Psoas muscle (tissue), 8 donors: Measurements from ENCODE around the gene JADE2. TPM values are rescaled to one million over a fixed set of nuclear protein-coding genes. Genes with fewer than 3 reads are reported as not detected.

Experiments
- ATAC-seq, 4 donors: fragments of 200-7000 bp; cut with Tn5 transposase; one replicate each; pipeline ENCODE4 v1.9.1; 2020; ENCODE audit warnings: moderate library complexity in 3 of 4, mild to moderate bottlenecking in 2 of 4
- DNase-seq, 2 donors: peaks; one replicate each; pipeline ENCODE4 v3.0.0-alpha.2; 2020
- H3K27ac ChIP-seq: fragments of 200-600 bp; one replicate; pipeline ENCODE4 v1.8.0; 2022
- H3K27me3 ChIP-seq, 3 donors: fragments of 200-600 bp in 1 of 3; one replicate each; pipeline versions ENCODE4 v1.6.1 to v1.8.0; 2013 to 2022; ENCODE audit warnings: low read length in 2 of 3, mild to moderate bottlenecking in 2 of 3, moderate library complexity in 1 of 3; ENCODE audit not compliant: insufficient read depth in 3 of 3
- H3K36me3 ChIP-seq, 2 donors: fragments of 200-600 bp in 1 of 2; one replicate each; pipeline versions ENCODE4 v1.6.1 to v1.8.0; 2013 to 2022; ENCODE audit warnings: low read depth in 1 of 2, mild to moderate bottlenecking in 1 of 2, moderate library complexity in 1 of 2; ENCODE audit not compliant: insufficient read depth in 1 of 2
- H3K4me1 ChIP-seq: fragments of 200-600 bp; one replicate; pipeline ENCODE4 v1.8.0; 2022
- H3K4me3 ChIP-seq: fragments of 200-600 bp; one replicate; pipeline ENCODE4 v1.8.0; 2022; ENCODE audit warnings: mild to moderate bottlenecking
- H3K9me3 ChIP-seq: fragments of 200-600 bp; one replicate; pipeline ENCODE4 v1.8.0; 2022
- CTCF ChIP-seq: fragments of 200-600 bp; IDR thresholded peaks from one replicate; pipeline ENCODE4 v1.8.0; 2022; ENCODE audit warnings: antibody characterized with exemption
- WGBS, 3 donors: extraction: QIAGEN DNeasy Blood & Tissue Kit; methylation state at CpG; one replicate each; pipeline versions ENCODE4 v1.1.6 to v1.1.7; 2013; 5-methylcytosine and 5-hydroxymethylcytosine counted together
- intact Hi-C, 2 donors: fragments of 100-400 bp; cut with DNase I; formaldehyde crosslinking; loops; one replicate each; pipeline versions ENCODE4 v1.11.0 to v1.14.2; 2022
- polyA plus RNA-seq, 3 donors: library from polyadenylated mRNA; stranded (reverse); fragments of 200-250 nt; gene quantifications; one replicate each; pipeline ENCODE4 v1.2.3, GENCODE V29; 2013
- total RNA-seq, 4 donors: library from RNA; stranded (reverse); fragmentation: NEBNext Ultra II Directional in 2 of 4; extraction: Animal tissue kit (Norgen Biotek cat#: 25700) in 2 of 4; gene quantifications; one replicate each; pipeline versions ENCODE4 v1.2.1 to v1.2.4, GENCODE V29; 2021 to 2023
- donor health status: healthy with polysubstance abuse.
- donor health status: DM: no; HTN: no; CAD: no; lungs with moderate emphysema.
- donor health status: Bipolar disorder and iron deficiency.
- donor health status: healthy.
- donor health status: DM: yes; HTN: yes; CAD: no.
- donor health status: DM: no; HTN: no; CAD: no.
- donor health status: DM: no; HTN: no; CAD: no.
- donor health status: DM: yes; HTN: yes; CAD: no.

The JADE2 gene
- total and polyA plus RNA-seq, 7 donors, result 5.0 to 15.1 (median 10.1) TPM

- DNase-seq (peak in 1 of 2 donors; percentile 50), ATAC-seq (no peak)
- H3K36me3 ChIP-seq, result peaks cover 0 to 45% of the 10 kb centered on the region in 2 donors
- H3K27ac ChIP-seq, result no peak overlapping the region
- WGBS, 3 donors, result 85 to 90% (median 90%) methylated on average over 13 of the region's 13 CpGs
- no peaks in the 10 kb centered on the region for H3K27me3 ChIP-seq
- H3K4me3 ChIP-seq, result no peak overlapping the region
- H3K9me3 ChIP-seq, result no peaks in the 10 kb centered on the region
- no peak for TF ChIP-seq CTCF
- intact Hi-C loops, result loop anchor here (2.0 to 10.0 kb wide), 5 partner anchors 42 to 277 kb away; partner anchors contain the start of gene CDKN2AIPNL (in 2 of the 2)
- peaks cover 32% of the 10 kb centered on the region for H3K4me1 ChIP-seq
Observed at GRCh38 chr5:134579284-134579771, 53.9 kb downstream of the JADE2 start.

- H3K36me3 ChIP-seq, result peaks cover 0 to 38% of the 10 kb centered on the region in 2 donors
- WGBS, 3 donors, result 34 to 59% (median 52%) methylated on average over 14 of the region's 14 CpGs
- no peak overlapping the region for H3K27ac ChIP-seq
- H3K4me1 ChIP-seq, result peaks cover 32% of the 10 kb centered on the region
- no peaks in the 10 kb centered on the region for H3K27me3 ChIP-seq
- no peak for ATAC-seq
- no peak for TF ChIP-seq CTCF
- peak in 1 of 2 donors; percentile 46 for DNase-seq
- H3K4me3 ChIP-seq, result no peak overlapping the region
- H3K9me3 ChIP-seq, result no peaks in the 10 kb centered on the region
- intact Hi-C loops, result loop anchor here in 1 of 2 donors (10.0 kb wide), 1 partner anchor 395 kb away; no protein-coding TSS in a partner anchor
Observed at GRCh38 chr5:134580001-134580460, 54.6 kb downstream of the JADE2 start.

GRCh38 chr5:134581241-134581981 is 55.9 kb downstream of the JADE2 start:
- peaks cover 32% of the 10 kb centered on the region for H3K4me1 ChIP-seq
- 9 to 15% (median 14%) methylated on average over 8 of the region's 8 CpGs for WGBS, 3 donors
- intact Hi-C loops, result loop anchor here in 1 of 2 donors (10.0 kb wide), 1 partner anchor 397 kb away; no protein-coding TSS in a partner anchor
- ATAC-seq (peak; percentile 45 to 81 (median 66)), DNase-seq (peak; percentile 53 to 82)
- H3K27me3 ChIP-seq, result no peaks in the 10 kb centered on the region
- H3K4me3 ChIP-seq, result no peak overlapping the region
- H3K36me3 ChIP-seq, result peaks cover 0 to 25% of the 10 kb centered on the region in 2 donors
- peak; percentile 9 for TF ChIP-seq CTCF
- H3K27ac ChIP-seq, result peak overlapping the region; percentile 55
- H3K9me3 ChIP-seq, result no peaks in the 10 kb centered on the region

- DNase-seq (peak in 1 of 2 donors; percentile 26), ATAC-seq (no peak)
- WGBS, 3 donors, result 36 to 43% (median 40%) methylated on average over 5 of the region's 5 CpGs
- Histone ChIP-seq H3K27ac (peak overlapping the region; percentile 55), H3K27me3 (no peaks in the 10 kb centered on the region), H3K36me3 (peaks cover 0 to 16% of the 10 kb centered on the region in 2 donors), H3K4me1 (peaks cover 35% of the 10 kb centered on the region), H3K4me3 (no peak overlapping the region), H3K9me3 (no peaks in the 10 kb centered on the region)
- intact Hi-C loops, result loop anchor here in 1 of 2 donors (10.0 kb wide), 1 partner anchor 397 kb away; no protein-coding TSS in a partner anchor
- TF ChIP-seq CTCF, result no peak
Observed at GRCh38 chr5:134582281-134582680, 56.8 kb downstream of the JADE2 start.
